Measurements from ENCODE around the gene BAHCC1.

BAHCC1 gene

DNA sequence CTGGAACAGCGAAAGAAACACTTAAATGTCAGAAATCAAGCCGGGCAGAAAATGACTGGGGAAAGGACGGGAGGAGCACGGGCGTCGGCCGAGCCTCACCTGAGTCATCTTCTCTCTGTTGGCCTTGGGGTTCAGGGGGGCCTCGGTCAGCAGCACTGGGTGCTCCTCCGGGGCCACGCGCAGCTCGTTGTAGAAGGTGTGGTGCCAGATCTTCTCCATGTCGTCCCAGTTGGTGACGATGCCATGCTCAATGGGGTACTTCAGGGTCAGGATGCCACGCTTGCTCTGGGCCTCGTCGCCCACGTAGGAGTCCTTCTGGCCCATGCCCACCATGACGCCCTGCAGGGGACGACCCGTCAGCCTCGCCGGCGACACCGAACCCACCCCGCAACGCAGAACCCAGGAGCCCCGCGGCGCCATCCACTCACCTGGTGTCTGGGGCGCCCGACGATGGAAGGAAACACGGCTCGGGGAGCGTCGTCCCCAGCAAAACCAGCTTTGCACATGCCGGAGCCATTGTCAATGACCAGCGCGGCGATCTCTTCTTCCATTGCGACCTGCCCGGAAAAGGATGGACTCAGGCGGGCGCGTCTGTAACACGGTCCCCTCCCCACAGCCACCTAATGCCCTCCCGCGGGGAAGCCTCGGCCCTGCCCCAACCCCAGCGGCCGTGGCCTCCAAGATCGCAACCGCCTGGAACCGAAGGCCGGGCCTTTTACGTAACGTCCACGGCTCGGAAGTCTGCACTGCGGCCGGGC, 116.7 kb downstream of the BAHCC1 start:
- no peak for DNase-seq (ENCODE audit: low read depth in 2 of 3, low spot score in 2 of 3)

DNA sequence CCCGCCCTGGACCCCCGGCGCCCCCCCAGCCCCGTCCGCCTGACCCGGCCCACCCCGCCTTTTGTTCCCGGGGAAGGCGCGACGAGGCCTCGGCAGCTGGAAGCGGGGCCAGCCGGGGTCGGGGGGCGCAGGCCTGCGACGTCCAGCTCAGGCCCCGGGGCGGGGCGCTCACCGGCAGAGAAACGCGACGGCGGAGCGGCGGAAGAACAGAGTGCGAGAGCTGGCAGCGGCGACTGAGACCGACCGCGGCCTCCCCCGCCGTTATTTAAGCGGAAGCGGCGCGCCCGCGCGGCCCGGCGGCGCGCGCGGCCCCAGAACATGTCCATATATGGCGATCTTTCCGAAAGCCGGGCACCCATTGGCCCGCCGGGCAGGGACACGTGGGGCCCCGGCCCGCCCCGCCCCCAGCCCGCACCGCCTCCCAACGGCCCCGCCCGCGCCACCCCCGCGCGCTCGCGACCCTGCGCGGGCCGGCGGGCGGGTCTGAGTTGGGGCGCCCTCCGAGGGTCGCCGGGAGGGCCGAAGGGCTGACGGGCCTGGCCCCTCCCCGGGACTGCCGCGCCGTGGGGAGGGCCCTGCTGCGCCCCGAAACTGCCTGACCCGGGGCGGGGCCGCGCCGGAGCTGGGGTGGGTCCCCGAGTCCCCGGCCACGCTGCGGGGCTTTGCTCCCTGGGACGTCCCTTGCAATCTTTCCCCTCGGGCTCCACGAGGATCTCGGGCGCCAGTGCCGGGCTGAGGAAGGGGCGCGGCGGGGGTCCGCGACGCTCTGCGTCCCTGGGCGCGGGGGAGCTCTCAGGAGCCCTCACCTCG, 117.5 kb downstream of the BAHCC1 start, which contains the start of gene ACTG1:
ACTG1 (minus strand) TSS at position 238 of the 810 bp plus-strand sequence. CDS start 445 bp downstream, outside the sequence.
- DNase-seq (ENCODE audit: low read depth in 2 of 3, low spot score in 2 of 3), result peak; percentile 81 to 91 (median 87)

- peak in 2 of 3 experiments; percentile 33 to 58 for DNase-seq (ENCODE audit: low read depth in 2 of 3, low spot score in 2 of 3)
Observed at GRCh38 chr17:81513372-81513752, 118.1 kb downstream of the BAHCC1 start.

DNA sequence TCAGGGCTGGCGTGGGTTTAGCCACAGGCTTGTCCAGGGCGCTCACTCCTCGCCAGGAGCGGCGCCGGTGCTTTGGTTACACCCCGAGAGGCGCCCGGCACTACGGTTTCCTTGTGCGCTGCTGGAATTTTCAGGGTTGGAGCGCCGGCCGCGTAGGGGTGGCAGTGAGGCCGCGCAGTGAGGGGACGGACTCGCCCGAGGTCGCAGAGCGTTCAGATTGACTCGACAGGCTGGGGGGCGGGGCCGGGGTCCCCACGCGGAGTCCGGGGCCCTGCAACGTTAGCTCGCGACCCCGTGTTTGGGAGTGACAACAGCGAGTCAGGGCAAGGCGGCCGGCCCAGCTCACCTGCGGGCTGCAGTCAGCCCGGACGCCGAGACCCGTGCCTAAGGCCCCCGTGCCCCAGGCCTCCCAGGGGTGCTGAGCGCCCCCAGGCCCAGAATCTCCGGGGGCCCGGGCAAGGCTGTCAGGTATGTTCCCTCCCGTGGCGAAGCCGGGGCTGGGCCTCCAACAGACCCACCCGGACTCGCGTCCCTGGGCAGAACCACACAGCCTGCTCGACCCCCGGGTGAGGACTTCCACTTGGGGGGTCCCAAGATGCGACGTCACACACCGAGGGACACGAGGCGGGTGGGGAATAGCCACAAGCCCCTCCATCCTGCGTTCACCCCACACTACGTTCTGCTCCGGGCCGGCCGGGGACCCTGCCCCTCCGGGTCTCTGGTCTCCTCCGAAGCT, 118.7 kb downstream of the BAHCC1 start:
- no peak for DNase-seq (ENCODE audit: low read depth in 2 of 3, low spot score in 2 of 3)

DNA sequence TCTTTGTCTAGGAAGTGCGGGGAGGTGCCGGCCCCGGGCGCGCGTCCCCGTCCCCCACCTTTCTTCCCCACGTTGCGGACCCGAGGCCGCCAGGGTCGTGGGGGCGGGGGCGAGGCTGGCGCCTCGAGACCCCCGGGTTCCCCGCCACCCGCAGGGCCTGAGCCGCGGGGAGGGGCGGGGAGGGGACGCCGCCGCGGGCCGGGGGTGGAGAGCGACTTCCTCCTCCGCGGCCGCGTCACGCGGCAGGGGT, 119.2 kb downstream of the BAHCC1 start:
- DNase-seq (ENCODE audit: low read depth in 2 of 3, low spot score in 2 of 3), result no peak

- peak in 2 of 3 experiments; percentile 50 to 66 for DNase-seq (ENCODE audit: low read depth in 2 of 3, low spot score in 2 of 3)
Observed at GRCh38 chr17:81514739-81515529, 119.7 kb downstream of the BAHCC1 start.

- no peak for DNase-seq (ENCODE audit: low read depth in 2 of 3, low spot score in 2 of 3)
Observed at GRCh38 chr17:81515530-81516041, 120.3 kb downstream of the BAHCC1 start.

Data from activated CD8-positive, alpha-beta memory T cell treated with anti-CD3 and anti-CD28 coated beads for 48 hours (primary cell).